Muscle of arm (tissue), 12 donors: ENCODE data around the gene SH3PXD2B. TPM values are rescaled to one million over a fixed set of nuclear protein-coding genes. Genes with fewer than 3 reads are reported as not detected.
"Not testable (repeated sequence)": the region's sequence is repeated elsewhere in the genome, so short reads cannot be mapped to it uniquely, and the experiment has no call there.

Source experiments
- DNase-seq: peaks from one replicate; pipeline ENCODE4 v3.0.0-alpha.2; 2013
- polyA plus RNA-seq, 12 donors: library from polyadenylated mRNA; unstranded; fragments of 120-200 nt; gene quantifications; one replicate each; pipeline ENCODE4 v1.2.1, GENCODE V29; 2013; ENCODE audit not compliant: insufficient read length in 12 of 12

Gene SH3PXD2B
- polyA plus RNA-seq, 12 donors, result 26.1 to 51.5 (median 36.0) TPM; not detected in 1

- DNase-seq, result no peak
Observed at GRCh38 chr5:172488221-172488620, 33.9 kb upstream of the SH3PXD2B start.

DNA sequence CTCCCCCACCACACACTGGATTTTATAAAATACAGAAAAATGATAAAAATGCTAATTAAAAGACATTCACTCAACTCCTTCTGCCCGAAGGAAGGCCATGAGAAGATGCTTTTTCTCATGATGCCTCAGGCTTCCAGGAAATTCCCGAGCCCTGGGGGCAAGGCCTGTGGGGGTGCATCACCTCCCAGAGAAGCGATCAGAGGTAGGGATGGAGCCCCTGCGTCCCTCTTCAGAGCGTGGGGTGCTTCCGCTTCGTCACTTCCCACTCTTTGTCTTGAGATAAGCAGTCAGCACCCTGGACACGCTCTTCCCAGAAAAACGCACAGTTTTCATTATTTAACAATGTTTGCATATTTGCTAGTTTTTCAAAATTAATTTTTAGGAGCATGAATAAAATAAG is 33.3 kb upstream of the SH3PXD2B start:
- no peak for DNase-seq

GRCh38 chr5:172486912-172487311 is 32.6 kb upstream of the SH3PXD2B start:
- no peak for DNase-seq

GRCh38 chr5:172486451-172486850 is 32.1 kb upstream of the SH3PXD2B start:
- no peak for DNase-seq

- DNase-seq, result no peak
Observed at GRCh38 chr5:172485511-172486202, 31.3 kb upstream of the SH3PXD2B start.

GRCh38 chr5:172484664-172485063 is 30.3 kb upstream of the SH3PXD2B start:
- DNase-seq, result no peak

- no peak for DNase-seq
Observed at GRCh38 chr5:172482156-172483020, 28.1 kb upstream of the SH3PXD2B start.

GRCh38 chr5:172481011-172481800 is 26.9 kb upstream of the SH3PXD2B start:
- DNase-seq, result no peak

- DNase-seq, result no peak
Observed at GRCh38 chr5:172479784-172480115, 25.4 kb upstream of the SH3PXD2B start.

- peak; percentile 87 for DNase-seq
Observed at GRCh38 chr5:172479034-172479783, 24.9 kb upstream of the SH3PXD2B start.

DNA sequence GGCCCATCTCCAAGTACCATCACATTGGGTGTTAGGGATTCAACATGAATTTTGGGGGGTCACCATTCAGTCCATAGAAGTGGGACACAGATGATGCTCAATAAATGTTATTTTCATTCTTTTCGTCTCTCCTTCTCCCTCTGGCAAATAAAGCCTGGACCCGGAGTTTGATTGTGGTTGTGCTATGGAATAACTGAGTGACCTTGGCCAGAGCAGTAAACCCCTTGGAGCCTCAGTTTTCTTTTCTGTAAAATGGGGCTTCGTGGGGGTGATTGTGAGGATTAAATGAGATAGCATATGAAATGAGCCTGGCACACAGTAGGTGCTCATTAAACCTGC is 24.3 kb upstream of the SH3PXD2B start:
- DNase-seq, result not testable (repeated sequence)

DNA sequence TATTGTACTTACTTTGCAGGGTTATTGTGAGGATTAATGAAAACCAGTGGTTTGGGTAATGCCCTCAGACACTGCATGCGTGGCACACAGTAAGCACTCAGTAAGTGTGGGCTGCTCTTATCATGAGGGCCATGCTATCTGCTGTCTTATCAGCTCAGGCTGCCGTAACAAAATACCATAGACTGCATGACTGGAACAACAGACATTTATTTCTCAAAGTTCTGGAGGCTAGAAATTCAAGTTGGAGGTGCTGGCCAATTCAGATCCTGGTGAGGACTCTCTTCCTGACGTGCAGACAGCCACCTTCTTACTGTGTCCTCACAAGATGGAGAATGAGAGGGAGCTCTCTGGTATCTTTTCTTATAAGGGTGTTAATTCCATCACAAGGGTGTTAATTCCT is 23.9 kb upstream of the SH3PXD2B start:
- DNase-seq, result no peak

GRCh38 chr5:172477466-172477865 is 23.1 kb upstream of the SH3PXD2B start:
- DNase-seq, result no peak

DNA sequence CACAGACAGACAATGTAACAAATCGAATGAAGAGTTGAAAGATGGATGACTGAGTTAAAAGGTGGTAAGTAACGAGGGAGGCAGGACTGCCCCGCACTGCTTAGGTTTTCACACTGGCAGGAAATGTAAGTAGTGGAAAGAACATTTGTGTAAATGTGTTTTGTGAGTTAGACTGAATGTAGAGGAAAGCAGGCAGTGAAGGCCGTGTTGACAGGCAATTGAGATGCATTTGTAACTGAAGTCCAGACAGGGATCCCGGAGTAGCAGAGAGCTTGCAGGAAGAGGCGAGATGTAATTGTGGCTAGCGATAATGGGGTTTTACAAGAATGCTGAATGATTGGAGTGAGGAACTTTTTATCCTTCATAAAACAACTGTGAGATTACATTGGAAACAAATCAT is 20.0 kb upstream of the SH3PXD2B start:
- DNase-seq, result no peak

- no peak for DNase-seq
Observed at GRCh38 chr5:172473427-172473826, 19.1 kb upstream of the SH3PXD2B start.

GRCh38 chr5:172469697-172470096 is 15.4 kb upstream of the SH3PXD2B start:
- no peak for DNase-seq

DNA sequence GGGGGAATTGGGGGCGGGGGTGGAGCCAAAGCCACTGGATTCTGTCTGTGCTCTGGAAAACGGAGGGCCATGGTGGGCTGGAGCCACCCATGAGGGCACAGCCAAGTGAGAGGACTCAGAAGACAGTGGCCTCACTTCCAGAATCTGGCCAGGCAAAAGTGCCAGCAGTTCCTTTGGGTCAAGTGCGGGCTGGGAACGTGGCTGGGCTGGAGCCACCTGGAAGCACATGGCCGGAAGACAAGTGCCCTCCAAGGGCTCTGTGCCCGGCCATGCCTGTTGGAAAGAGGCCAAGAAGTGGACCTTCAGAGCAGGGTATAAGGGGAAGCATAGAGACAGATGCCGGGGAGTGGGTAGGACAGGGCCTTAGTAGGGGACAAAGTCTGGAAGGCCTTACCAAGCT is 11.7 kb upstream of the SH3PXD2B start:
- no peak for DNase-seq

DNA sequence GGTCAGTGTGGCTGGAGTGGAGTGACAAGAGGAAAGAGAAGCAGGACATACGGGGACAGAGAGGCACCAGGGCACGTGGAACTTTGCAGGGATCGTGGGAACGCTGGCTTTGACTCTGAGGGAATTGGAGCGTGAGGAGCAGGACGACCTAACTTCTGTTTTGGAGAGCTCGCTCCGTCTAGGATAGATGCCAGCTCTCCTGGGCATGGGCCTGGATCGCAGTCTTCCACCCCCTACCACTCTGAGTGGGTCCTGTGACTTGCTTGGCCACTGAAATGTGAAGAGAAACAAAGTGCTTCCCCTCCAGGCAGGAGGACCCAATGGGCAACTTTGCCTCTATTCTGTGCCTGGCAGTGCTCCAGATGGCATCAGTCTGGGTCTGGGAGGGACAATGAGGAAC is 8.7 kb upstream of the SH3PXD2B start:
- DNase-seq, result no peak

DNA sequence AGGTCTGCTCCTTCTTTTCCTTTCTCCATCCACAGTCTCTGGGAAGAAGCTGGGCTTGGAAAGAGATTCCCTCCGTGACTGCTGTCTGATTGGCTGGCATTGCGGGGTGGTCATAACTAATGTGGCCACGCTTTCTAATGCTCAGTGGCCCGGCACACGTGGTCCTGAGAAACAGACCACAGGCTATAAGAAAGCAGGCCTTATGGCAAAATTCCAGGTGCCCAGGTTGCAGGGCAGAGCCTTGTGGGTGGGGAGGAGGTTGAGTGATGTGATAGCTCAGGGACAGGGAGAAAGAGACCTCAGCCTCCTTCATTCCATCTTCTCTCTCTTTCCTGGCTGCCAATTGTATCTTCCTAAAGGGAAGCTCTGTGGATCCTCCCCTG is 5.4 kb upstream of the SH3PXD2B start:
- no peak for DNase-seq

- no peak for DNase-seq
Observed at GRCh38 chr5:172458976-172459782, 4.9 kb upstream of the SH3PXD2B start.

DNA sequence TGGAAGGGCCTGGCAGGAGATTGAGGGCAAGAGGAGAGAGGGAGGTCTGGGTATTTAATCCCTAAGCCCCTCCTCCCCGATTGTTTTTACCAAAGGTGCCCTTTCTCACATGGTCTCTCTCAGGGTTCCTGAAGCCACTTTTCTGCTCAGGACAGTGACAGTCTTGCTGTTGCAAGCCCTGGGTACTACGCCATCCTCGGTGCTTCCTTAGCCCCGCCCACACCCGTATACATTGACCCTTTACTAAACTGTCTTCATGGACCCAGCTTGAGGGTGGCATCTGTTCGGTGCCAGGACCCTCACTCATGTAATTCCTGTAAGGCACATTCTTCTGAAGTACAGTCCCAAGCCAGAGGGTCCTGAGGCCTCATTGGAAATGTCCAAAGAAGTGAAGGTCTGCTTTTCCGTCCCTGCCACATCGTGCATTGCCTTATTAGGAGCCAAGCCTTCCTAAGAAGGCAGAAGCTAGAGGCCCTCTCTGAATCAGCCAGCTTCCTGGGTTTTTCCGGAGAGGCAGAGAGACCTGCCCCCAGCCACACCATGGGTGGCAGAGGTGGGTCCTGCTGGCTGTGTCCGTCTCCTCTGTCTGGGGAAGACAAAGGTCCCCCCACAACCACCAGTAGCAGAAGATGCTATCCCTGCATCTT is 1.9 kb upstream of the SH3PXD2B start:
- DNase-seq, result no peak
